A549 (cell line): Measurements from ENCODE around the gene GNG7. TPM values are rescaled to one million over a fixed set of nuclear protein-coding genes. Genes with fewer than 3 reads are reported as not detected.

Experiments used
- ATAC-seq, 2 experiments: fragments of 200-7000 bp in 1 of 2; fragments of >200 bp in 1 of 2; cut with Nextera tagmentation in 1 of 2; cut with Tn5 transposase in 1 of 2; 3 replicates each; pipeline versions ENCODE4 v1.8.0 to v1.9.1; 2018 to 2020; ENCODE audit warnings: mild to moderate bottlenecking in 1 of 2, moderate library complexity in 1 of 2
- CTCF ChIA-PET: fragments of 300-600 bp; sonication (Branson Sonifier 250); formaldehyde crosslinking; extraction: SDS; loops from one replicate; lab custom pipeline; 2021; ENCODE audit warnings: antibody characterized with exemption, inconsistent platforms; lab: Yijun Ruan, JAX
- POLR2A ChIA-PET: fragments of 350-600 bp; formaldehyde crosslinking; extraction: SDS; loops from one replicate; lab custom pipeline; 2021; ENCODE audit warnings: antibody characterized with exemption, inconsistent platforms; lab: Yijun Ruan, JAX
- DNase-seq, 2 experiments: peaks; one replicate each; pipeline versions ENCODE4 v3.0.0 to v3.0.0-alpha.2; 2011 to 2016; ENCODE audit warnings: low read depth in 1 of 2, low spot score in 1 of 2
- FAIRE-seq: peaks from 2 replicates; lab custom pipeline; 2011; peaks lifted over from hg19 to GRCh38; lab: Jason Lieb, UNC
- H3K27ac ChIP-seq, 2 experiments: fragments of >200 bp; sonication (Bioruptor Twin); formaldehyde crosslinking; 3 replicates each; pipeline ENCODE4 v1.5.1; 2016 to 2017
- H3K4me1 ChIP-seq: fragments of >200 bp; sonication (Bioruptor Twin); formaldehyde crosslinking; 3 replicates; pipeline ENCODE4 v1.6.1; 2016
- H3K4me2 ChIP-seq: fragments of >200 bp; sonication (Bioruptor Twin); formaldehyde crosslinking; 3 replicates; pipeline ENCODE4 v1.6.1; 2016
- H3K4me3 ChIP-seq: fragments of >200 bp; sonication (Bioruptor Twin); formaldehyde crosslinking; 3 replicates; pipeline ENCODE4 v1.5.1; 2016
- H3K9me3 ChIP-seq: fragments of >200 bp; sonication (Bioruptor Twin); formaldehyde crosslinking; 3 replicates; pipeline ENCODE4 v1.6.1; 2016
- BCL3 ChIP-seq: fragments of >200 bp; sonication (Bioruptor Twin); formaldehyde crosslinking; IDR thresholded peaks from 3 replicates; pipeline ENCODE4 v1.6.1; 2016
- CEBPB ChIP-seq, 2 experiments: fragments of >200 bp in 1 of 2; sonication (Bioruptor Twin) in 1 of 2; formaldehyde crosslinking in 1 of 2; IDR thresholded peaks; 2 replicates each; pipeline ENCODE4 v1.6.1; 2012 to 2016
- CHD2 ChIP-seq: fragments of 150-350 bp; IDR thresholded peaks from 2 replicates; pipeline ENCODE4 v1.6.1; 2014; ENCODE audit warnings: low read length; ENCODE audit not compliant: partially characterized antibody
- CTCF ChIP-seq: fragments of >200 bp; sonication (Bioruptor Twin); formaldehyde crosslinking; IDR thresholded peaks from 3 replicates; pipeline ENCODE4 v1.5.1; 2016
- E2F6 ChIP-seq: IDR thresholded peaks from 2 replicates; pipeline ENCODE4 v1.6.1; 2012; ENCODE audit warnings: low read depth, borderline replicate concordance
- EP300 ChIP-seq, 2 experiments: fragments of >200 bp; sonication (Bioruptor Twin); formaldehyde crosslinking; IDR thresholded peaks; 2 replicates in 1 of 2; 3 replicates in 1 of 2; pipeline ENCODE4 v1.6.1; 2016 to 2017
- ESRRA ChIP-seq: fragments of 150-350 bp; IDR thresholded peaks from 2 replicates; pipeline ENCODE4 v1.6.1; 2014; ENCODE audit warnings: mild to moderate bottlenecking, low read length, borderline replicate concordance
- FOSB ChIP-seq: fragments of 250-450 bp; sonication (Bioruptor Pico); IDR thresholded peaks from 2 replicates; pipeline ENCODE4 v1.5.0; 2020; ENCODE audit warnings: mild to moderate bottlenecking, moderate library complexity
- HEYL ChIP-seq: fragments of 250-450 bp; sonication (Bioruptor Pico); IDR thresholded peaks from 2 replicates; pipeline ENCODE4 v1.8.0; 2021; ENCODE audit warnings: mild to moderate bottlenecking, moderate library complexity
- HMGXB4 ChIP-seq: fragments of 250-450 bp; sonication (Bioruptor Pico); IDR thresholded peaks from 2 replicates; pipeline ENCODE4 v1.5.0; 2021; ENCODE audit warnings: mild to moderate bottlenecking, moderate library complexity, borderline replicate concordance
- HOXA7 ChIP-seq: fragments of 250-450 bp; sonication (Bioruptor Pico); IDR thresholded peaks from 2 replicates; pipeline ENCODE4 v1.5.0; 2020; ENCODE audit warnings: mild to moderate bottlenecking, moderate library complexity
- HOXB13 ChIP-seq: fragments of 250-450 bp; sonication (Bioruptor Pico); IDR thresholded peaks from 2 replicates; pipeline ENCODE4 v1.5.0; 2020; ENCODE audit warnings: low read depth, mild to moderate bottlenecking, moderate library complexity
- HOXB5 ChIP-seq: fragments of 250-450 bp; sonication (Bioruptor Pico); IDR thresholded peaks from 2 replicates; pipeline ENCODE4 v1.5.0; 2020; ENCODE audit warnings: mild to moderate bottlenecking, moderate library complexity
- KDM1A ChIP-seq: fragments of 200-600 bp; sonication (generic); IDR thresholded peaks from 2 replicates; pipeline ENCODE4 v1.6.1; 2016; ENCODE audit warnings: low read depth, mild to moderate bottlenecking
- MAFK ChIP-seq: fragments of 450-650 bp; IDR thresholded peaks from 2 replicates; pipeline ENCODE4 v1.6.1; 2014; ENCODE audit not compliant: partially characterized antibody
- MAZ ChIP-seq: fragments of 150-350 bp; IDR thresholded peaks from 2 replicates; pipeline ENCODE4 v1.6.1; 2014; ENCODE audit warnings: antibody characterized with exemption, low read depth, low read length, borderline replicate concordance
- POLR2AphosphoS2 ChIP-seq: conservative IDR thresholded peaks from 2 replicates; pipeline ENCODE4 v1.6.1; 2012; ENCODE audit warnings: low read length, improper control_type of control experiment, inconsistent platforms
- RNF2 ChIP-seq: fragments of 200-600 bp; sonication (generic); IDR thresholded peaks from 2 replicates; pipeline ENCODE4 v1.6.1; 2016; ENCODE audit warnings: low read depth, mild to moderate bottlenecking, antibody characterized with exemption, moderate library complexity, borderline replicate concordance
- TFCP2L1 ChIP-seq: fragments of 250-450 bp; sonication (Bioruptor Pico); IDR thresholded peaks from 2 replicates; pipeline ENCODE4 v1.5.0; 2021; ENCODE audit warnings: mild to moderate bottlenecking
- TP53 ChIP-seq: fragments of 250-450 bp; sonication (Bioruptor Pico); IDR thresholded peaks from 2 replicates; pipeline ENCODE4 v1.5.0; 2021; ENCODE audit warnings: mild to moderate bottlenecking, moderate library complexity
- WGBS: methylation state at CpG from one replicate; pipeline ENCODE4 v1.1.6; 2017; ENCODE audit errors: missing lambda C conversion rate; 5-methylcytosine and 5-hydroxymethylcytosine counted together
- polyA plus RNA-seq, 4 experiments: library from polyadenylated mRNA; depleted of rRNA in 3 of 4; stranded (reverse); fragments of >200 nt; fragmentation: RNase III in 1 of 4; extraction: RNeasy Plus Mini Kit Qiagen cat#74134 plus additional on column Dnase treatment in 1 of 4; gene quantifications; 2 replicates in 3 of 4; 3 replicates in 1 of 4; pipeline ENCODE4 v1.2.3, GENCODE V29; 2011 to 2017

GNG7 gene
- polyA plus RNA-seq, 2 of the 4 experiments (the other 2 are of a cell fraction), result 0.06 to 0.08 TPM

- no peak overlapping the region for H3K4me3 ChIP-seq
- H3K27ac ChIP-seq, result peak overlapping the region; percentile 12 to 79; a peak in 5 of 6 replicates
- FAIRE-seq, result no peak
- H3K9me3 ChIP-seq, result no peaks in the 10 kb centered on the region
- H3K4me1 ChIP-seq, result peaks cover 26% of the 10 kb centered on the region
- POLR2A ChIA-PET, result interaction anchor here (1.0 kb wide), 1 partner anchor 74 kb away, joined by 3 read pairs; the partner anchor contains the start of gene GADD45B
- WGBS, result 83% methylated on average over 10 of the region's 11 CpGs
- no peak for ATAC-seq
- no peak for TF ChIP-seq CHD2
- no peak for TF ChIP-seq BCL3
- TF ChIP-seq HEYL (CRISPR knock-in tag), result no peak
- no peak for TF ChIP-seq TP53 (CRISPR knock-in tag)
- no peak for TF ChIP-seq CEBPB (IDR thresholded peaks at IDR 0.05)
- no peak for TF ChIP-seq ESRRA
- TF ChIP-seq POLR2AphosphoS2, result no peak
- TF ChIP-seq HOXB13 (CRISPR knock-in tag), result no peak
- TF ChIP-seq KDM1A, result no peak
- no peak for TF ChIP-seq EP300 (IDR thresholded peaks at IDR 0.05)
- no peak for TF ChIP-seq CTCF
- H3K4me2 ChIP-seq, result no peak overlapping the region
- no peak for DNase-seq
- CTCF ChIA-PET, result interaction anchor here (0.5 to 1.4 kb wide), 3 partner anchors 27 to 61 kb away, joined by 3 to 6 read pairs (median 3); no protein-coding TSS in a partner anchor
These were observed 152.7 kb downstream of the GNG7 start for GRCh38 chr19:2549701-2550191.

DNA sequence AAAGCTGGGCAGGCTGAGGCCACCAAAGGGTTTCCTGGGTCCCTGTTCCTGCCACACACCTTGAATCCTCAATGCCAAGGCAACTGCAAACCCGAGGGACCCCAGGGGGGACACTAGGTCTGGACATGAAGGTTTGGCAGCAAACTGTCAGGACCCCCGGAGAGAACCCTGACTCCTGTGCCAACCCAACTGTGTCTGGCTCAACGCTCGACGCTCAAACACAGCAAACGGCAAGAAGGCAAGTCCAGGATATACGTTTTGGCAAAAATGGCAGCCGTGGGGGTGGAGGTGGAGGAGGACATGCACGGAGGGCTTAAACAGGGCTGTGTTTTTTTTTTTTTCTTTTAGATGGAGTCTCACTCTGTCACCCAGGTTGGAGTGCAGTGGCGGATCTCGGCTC lies 153.5 kb downstream of the GNG7 start:
- Histone ChIP-seq H3K9me3 (no peaks in the 10 kb centered on the region), H3K4me1 (peaks cover 29% of the 10 kb centered on the region), H3K27ac (peak overlapping the region in 1 of 2 experiments; percentile 26; a peak in 2 of 6 replicates), H3K4me2 (no peak overlapping the region), H3K4me3 (no peak overlapping the region)
- DNase-seq (no peak), ATAC-seq (no peak), FAIRE-seq (no peak)
- TF ChIP-seq ESRRA, result no peak
- TF ChIP-seq E2F6, result no peak
- no peak for TF ChIP-seq TP53 (CRISPR knock-in tag)
- TF ChIP-seq HOXA7 (CRISPR knock-in tag), result no peak
- TF ChIP-seq FOSB (CRISPR knock-in tag), result no peak
- no peak for TF ChIP-seq MAZ
- ChIA-PET POLR2A (interaction anchor here (1.0 kb wide), 1 partner anchor 73 kb away, joined by 3 read pairs; the partner anchor contains the start of gene GADD45B), CTCF (no interaction called here)
- 95% methylated on average over 11 of the region's 11 CpGs for WGBS

DNA sequence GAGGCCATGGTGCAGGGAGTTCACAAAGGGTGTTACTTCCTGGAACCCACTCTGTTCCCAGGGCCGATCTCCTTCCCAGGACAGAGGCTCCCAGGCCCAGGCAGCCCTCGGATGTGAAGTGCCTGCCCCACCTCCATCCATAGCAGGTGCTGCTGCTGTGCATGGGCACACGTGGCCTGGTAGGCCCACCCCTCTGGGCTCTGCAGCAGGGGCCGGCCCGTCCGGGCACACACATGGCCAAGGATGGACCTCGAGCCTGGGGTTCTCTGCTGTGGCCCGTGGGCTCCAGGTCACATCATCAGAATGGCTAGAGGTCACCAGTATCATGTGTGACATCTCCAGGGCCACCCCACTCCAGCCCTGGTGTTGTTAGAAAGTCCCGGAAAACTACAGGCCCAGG lies 154.8 kb downstream of the GNG7 start:
- no peaks in the 10 kb centered on the region for H3K9me3 ChIP-seq
- ChIA-PET CTCF (no interaction called here), POLR2A (interaction anchor here (0.7 kb wide), 1 partner anchor 22 kb away, joined by 3 read pairs; no protein-coding TSS in a partner anchor)
- FAIRE-seq (no peak), ATAC-seq (no peak), DNase-seq (no peak)
- 83% methylated on average over 2 of the region's 9 CpGs for WGBS
- peaks cover 41% of the 10 kb centered on the region for H3K4me1 ChIP-seq
- no peak overlapping the region for H3K4me2 ChIP-seq
- TF ChIP-seq MAFK, result no peak
- TF ChIP-seq RNF2, result no peak
- no peak for TF ChIP-seq ESRRA
- TF ChIP-seq HMGXB4 (CRISPR knock-in tag), result no peak
- no peak for TF ChIP-seq TFCP2L1 (CRISPR knock-in tag)
- TF ChIP-seq HOXB13 (CRISPR knock-in tag), result no peak
- no peak for TF ChIP-seq HOXB5 (CRISPR knock-in tag)
- no peak for TF ChIP-seq POLR2AphosphoS2
- no peak for TF ChIP-seq E2F6
- H3K4me3 ChIP-seq, result no peak overlapping the region
- H3K27ac ChIP-seq, result peak overlapping the region; percentile 46 to 97; a peak in 4 of 6 replicates
